ENCODE data around the gene HNRNPU.
A peak's percentile ranks its signal among the peaks of the same experiment; 100 is the strongest.

HNRNPU gene

GRCh38 chr1:244807138-244807537, 57.2 kb downstream of the HNRNPU start:
- no peak for TF ChIP-seq CTCF (IDR thresholded peaks at IDR 0.05; ENCODE audit: low read depth, low read length)
- no peaks in the 10 kb centered on the region for H3K9me3 ChIP-seq
- no peak for DNase-seq
- no peaks in the 10 kb centered on the region for H3K36me3 ChIP-seq
- no peaks in the 10 kb centered on the region for H3K4me1 ChIP-seq
- H3K4me3 ChIP-seq (ENCODE audit: low read depth, low read length), result no peak overlapping the region
- no peaks in the 10 kb centered on the region for H3K27me3 ChIP-seq

- no peaks in the 10 kb centered on the region for H3K27me3 ChIP-seq
- no peaks in the 10 kb centered on the region; the same call in 1 of the 2 replicates for H3K4me1 ChIP-seq
- H3K36me3 ChIP-seq, result no peaks in the 10 kb centered on the region
- DNase-seq, result no peak
- no peak overlapping the region for H3K4me3 ChIP-seq (ENCODE audit: low read depth, low read length)
- H3K9me3 ChIP-seq, result no peaks in the 10 kb centered on the region
- TF ChIP-seq CTCF (IDR thresholded peaks at IDR 0.05; ENCODE audit: low read depth, low read length), result no peak
Observed at GRCh38 chr1:244804841-244805240, 59.5 kb downstream of the HNRNPU start.

- H3K27me3 ChIP-seq, result no peaks in the 10 kb centered on the region
- no peaks in the 10 kb centered on the region for H3K36me3 ChIP-seq
- H3K9me3 ChIP-seq, result no peaks in the 10 kb centered on the region
- H3K4me3 ChIP-seq (ENCODE audit: low read depth, low read length), result no peak overlapping the region
- no peak for TF ChIP-seq CTCF (IDR thresholded peaks at IDR 0.05; ENCODE audit: low read depth, low read length)
- DNase-seq, result no peak
- H3K4me1 ChIP-seq, result no peaks in the 10 kb centered on the region; the same call in 1 of the 2 replicates
Observed at GRCh38 chr1:244802556-244803239, 61.6 kb downstream of the HNRNPU start.

GRCh38 chr1:244802041-244802440, 62.3 kb downstream of the HNRNPU start:
- no peak for DNase-seq
- TF ChIP-seq CTCF (IDR thresholded peaks at IDR 0.05; ENCODE audit: low read depth, low read length), result no peak
- H3K4me3 ChIP-seq (ENCODE audit: low read depth, low read length), result no peak overlapping the region

GRCh38 chr1:244801246-244801645, 63.1 kb downstream of the HNRNPU start:
- H3K4me1 ChIP-seq, result no peaks in the 10 kb centered on the region; the same call in 1 of the 2 replicates
- H3K36me3 ChIP-seq, result no peaks in the 10 kb centered on the region
- H3K27me3 ChIP-seq, result no peaks in the 10 kb centered on the region
- no peak overlapping the region for H3K4me3 ChIP-seq (ENCODE audit: low read depth, low read length)
- no peaks in the 10 kb centered on the region for H3K9me3 ChIP-seq
- peak; percentile 58 for DNase-seq
- peak; percentile 79 for TF ChIP-seq CTCF (IDR thresholded peaks at IDR 0.05; ENCODE audit: low read depth, low read length)

More at GRCh38 chr1:244802041-244802440, 62.3 kb downstream of the HNRNPU start:
- no peaks in the 10 kb centered on the region for H3K27me3 ChIP-seq
- no peaks in the 10 kb centered on the region; the same call in 1 of the 2 replicates for H3K4me1 ChIP-seq
- H3K9me3 ChIP-seq, result no peaks in the 10 kb centered on the region
- H3K36me3 ChIP-seq, result no peaks in the 10 kb centered on the region

GRCh38 chr1:244800821-244801220, 63.5 kb downstream of the HNRNPU start:
- Histone ChIP-seq H3K4me3 (ENCODE audit: low read depth, low read length) (no peak overlapping the region), H3K4me1 (no peaks in the 10 kb centered on the region; the same call in 1 of the 2 replicates), H3K9me3 (no peaks in the 10 kb centered on the region), H3K27me3 (no peaks in the 10 kb centered on the region), H3K36me3 (no peaks in the 10 kb centered on the region)
- DNase-seq, result no peak
- TF ChIP-seq CTCF (IDR thresholded peaks at IDR 0.05; ENCODE audit: low read depth, low read length), result no peak
